Glomerular visceral epithelial cell (primary cell): ENCODE measurements around the gene SMPD1.
"Not testable (repeated sequence)": the region's sequence is repeated elsewhere in the genome, so short reads cannot be mapped to it uniquely, and the experiment has no call there.

ENCODE experiments used
- DNase-seq: peaks from one replicate; pipeline ENCODE4 v3.0.0-alpha.2; 2016; ENCODE audit errors: extremely low spot score

SMPD1 gene

DNA sequence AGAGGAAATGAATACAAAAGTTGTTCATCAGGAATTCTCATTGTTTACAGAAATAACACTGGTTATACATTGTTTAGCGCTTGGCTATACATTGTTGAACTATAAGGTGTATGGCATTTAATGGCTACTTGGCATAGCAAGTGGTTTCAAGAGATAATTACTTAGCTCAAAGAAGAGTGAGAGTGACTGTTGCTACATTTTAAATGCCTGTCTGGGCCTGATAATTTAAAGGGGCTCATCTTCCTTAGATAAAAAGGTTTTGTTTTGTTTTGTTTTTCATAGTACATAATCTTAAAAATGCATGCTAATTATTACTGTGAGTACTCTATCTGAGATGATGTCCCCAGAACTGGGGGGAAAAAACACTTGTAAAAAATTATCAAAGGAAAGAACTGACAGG is 1.5 kb upstream of the SMPD1 start:
- DNase-seq, result no peak

DNA sequence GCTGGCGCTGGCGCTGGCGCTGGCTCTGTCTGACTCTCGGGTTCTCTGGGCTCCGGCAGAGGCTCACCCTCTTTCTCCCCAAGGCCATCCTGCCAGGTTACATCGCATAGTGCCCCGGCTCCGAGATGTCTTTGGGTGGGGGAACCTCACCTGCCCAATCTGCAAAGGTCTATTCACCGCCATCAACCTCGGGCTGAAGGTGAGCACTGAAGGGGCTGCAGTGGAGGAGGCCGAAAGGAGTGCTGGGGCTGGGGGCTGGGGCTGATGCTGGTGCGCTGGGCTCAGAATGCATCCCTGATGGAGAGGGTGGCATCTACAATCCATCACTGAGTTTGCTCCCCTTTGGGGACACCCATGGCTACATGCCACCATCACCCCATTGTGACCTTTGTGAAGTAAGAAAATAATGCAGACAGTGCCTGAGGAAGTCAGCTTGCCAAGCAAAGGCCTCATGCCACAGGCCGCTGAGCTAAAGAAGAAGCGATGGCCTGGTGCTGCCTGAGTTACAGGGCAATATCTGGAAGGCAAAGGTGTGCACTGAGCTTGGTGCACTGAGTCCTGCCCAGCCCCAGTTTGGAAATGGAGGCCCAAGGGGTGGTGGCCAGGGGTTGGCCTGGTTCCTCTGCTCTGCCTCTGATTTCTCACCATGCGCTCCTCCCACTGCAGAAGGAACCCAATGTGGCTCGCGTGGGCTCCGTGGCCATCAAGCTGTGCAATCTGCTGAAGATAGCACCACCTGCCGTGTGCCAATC is 620 bp downstream of the SMPD1 start:
- DNase-seq, result no peak

DNA sequence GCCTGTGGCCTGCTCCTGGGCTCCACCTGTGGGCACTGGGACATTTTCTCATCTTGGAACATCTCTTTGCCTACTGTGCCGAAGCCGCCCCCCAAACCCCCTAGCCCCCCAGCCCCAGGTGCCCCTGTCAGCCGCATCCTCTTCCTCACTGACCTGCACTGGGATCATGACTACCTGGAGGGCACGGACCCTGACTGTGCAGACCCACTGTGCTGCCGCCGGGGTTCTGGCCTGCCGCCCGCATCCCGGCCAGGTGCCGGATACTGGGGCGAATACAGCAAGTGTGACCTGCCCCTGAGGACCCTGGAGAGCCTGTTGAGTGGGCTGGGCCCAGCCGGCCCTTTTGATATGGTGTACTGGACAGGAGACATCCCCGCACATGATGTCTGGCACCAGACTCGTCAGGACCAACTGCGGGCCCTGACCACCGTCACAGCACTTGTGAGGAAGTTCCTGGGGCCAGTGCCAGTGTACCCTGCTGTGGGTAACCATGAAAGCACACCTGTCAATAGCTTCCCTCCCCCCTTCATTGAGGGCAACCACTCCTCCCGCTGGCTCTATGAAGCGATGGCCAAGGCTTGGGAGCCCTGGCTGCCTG is 1.4 kb downstream of the SMPD1 start:
- DNase-seq, result no peak

DNA sequence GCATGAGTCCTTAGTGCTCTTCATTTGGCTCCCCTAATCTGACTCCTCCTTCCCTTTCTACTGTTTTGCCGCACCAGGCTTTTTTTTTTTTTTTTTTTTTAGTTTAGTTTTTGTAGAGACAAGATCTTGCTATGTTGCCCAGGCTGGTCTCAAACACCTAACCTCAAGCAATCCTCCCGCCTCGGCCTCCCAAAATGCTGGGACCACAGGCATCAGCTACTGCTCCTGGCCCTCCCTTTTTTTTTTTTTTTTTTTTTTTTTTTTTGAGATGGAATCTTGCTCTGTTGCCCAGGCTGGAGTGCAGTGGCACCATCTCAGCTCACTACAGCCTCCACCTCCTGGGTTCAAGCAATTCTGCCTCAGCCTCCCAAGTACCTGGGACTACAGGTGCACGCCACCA is 2.0 kb downstream of the SMPD1 start:
- not testable (repeated sequence) for DNase-seq

DNA sequence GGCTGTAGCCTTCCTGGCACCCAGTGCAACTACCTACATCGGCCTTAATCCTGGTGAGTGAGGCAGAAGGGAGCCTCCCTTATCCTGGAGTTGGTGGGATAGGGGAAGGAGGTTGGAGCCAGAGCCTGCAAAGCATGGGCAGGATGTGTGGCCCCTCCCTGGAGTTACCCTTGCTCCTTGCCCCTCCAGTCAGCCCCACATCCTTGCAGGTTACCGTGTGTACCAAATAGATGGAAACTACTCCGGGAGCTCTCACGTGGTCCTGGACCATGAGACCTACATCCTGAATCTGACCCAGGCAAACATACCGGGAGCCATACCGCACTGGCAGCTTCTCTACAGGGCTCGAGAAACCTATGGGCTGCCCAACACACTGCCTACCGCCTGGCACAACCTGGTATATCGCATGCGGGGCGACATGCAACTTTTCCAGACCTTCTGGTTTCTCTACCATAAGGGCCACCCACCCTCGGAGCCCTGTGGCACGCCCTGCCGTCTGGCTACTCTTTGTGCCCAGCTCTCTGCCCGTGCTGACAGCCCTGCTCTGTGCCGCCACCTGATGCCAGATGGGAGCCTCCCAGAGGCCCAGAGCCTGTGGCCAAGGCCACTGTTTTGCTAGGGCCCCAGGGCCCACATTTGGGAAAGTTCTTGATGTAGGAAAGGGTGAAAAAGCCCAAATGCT is 3.9 kb downstream of the SMPD1 start:
- no peak for DNase-seq

DNA sequence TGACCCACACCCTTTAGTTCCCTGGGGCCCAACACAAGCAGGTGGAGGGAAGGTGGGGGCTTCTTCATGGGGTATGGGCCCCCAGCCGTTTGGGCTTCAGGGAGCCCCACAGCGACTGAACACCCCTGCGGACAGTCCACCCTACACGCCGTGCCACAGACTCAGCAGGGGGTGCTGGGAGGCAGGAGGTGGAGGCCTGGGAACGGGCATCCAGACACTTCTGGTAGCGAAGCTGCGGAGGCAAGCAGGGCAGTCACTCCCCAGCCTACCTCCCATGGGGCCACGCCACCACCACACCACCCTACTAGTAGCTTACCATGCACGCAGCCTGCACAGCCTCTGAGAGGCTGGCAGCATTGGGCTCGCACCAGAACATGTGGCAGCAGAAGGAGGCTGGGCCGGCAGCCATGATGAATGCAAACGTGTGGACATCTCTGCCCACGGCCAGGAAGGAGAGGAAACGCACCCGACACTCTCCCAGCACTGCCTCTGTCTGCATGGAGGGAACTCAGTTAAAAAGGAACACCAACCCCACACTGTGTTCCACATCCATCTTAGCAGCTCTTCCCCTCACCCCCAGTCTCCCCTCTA is 5.3 kb downstream of the SMPD1 start:
- no peak for DNase-seq

DNA sequence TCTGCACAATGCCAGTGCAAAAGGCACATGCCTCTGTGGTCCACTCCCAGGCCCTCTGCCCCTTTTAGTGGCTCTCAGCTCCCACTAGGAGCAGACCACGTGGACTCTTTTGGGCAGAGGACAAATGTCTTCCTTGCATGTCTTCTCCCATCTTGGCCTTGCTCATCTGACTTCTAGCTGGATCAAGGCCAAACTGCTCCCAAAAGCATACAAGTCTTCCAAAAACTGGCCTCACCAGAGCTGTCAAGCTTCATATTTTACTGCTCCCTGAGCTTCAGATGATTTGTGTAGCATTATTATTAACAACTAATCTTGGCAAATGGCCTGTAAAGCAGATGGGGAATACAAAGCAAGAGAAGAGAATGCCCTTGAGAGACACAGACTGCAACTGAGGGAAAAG is 6.9 kb downstream of the SMPD1 start:
- DNase-seq, result no peak

DNA sequence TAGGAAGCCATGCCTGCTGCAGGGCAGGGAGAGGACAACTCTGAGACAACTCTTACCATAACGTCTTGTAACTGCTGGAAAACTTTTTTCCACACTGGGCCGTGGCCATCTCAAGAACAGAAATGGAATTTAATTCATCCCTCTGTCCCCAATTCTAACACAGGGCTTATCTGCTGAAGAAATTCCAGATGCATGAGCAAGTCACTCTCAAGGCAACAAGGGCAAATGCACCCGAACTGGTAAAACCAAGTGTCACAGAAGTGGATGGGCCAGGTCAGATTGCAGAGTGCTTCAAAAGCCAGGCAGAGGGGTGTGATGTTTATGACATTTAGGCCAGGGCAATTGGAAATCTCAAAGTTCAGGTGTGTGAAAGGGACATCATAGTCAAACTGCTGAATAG is 7.4 kb downstream of the SMPD1 start:
- DNase-seq, result no peak

DNA sequence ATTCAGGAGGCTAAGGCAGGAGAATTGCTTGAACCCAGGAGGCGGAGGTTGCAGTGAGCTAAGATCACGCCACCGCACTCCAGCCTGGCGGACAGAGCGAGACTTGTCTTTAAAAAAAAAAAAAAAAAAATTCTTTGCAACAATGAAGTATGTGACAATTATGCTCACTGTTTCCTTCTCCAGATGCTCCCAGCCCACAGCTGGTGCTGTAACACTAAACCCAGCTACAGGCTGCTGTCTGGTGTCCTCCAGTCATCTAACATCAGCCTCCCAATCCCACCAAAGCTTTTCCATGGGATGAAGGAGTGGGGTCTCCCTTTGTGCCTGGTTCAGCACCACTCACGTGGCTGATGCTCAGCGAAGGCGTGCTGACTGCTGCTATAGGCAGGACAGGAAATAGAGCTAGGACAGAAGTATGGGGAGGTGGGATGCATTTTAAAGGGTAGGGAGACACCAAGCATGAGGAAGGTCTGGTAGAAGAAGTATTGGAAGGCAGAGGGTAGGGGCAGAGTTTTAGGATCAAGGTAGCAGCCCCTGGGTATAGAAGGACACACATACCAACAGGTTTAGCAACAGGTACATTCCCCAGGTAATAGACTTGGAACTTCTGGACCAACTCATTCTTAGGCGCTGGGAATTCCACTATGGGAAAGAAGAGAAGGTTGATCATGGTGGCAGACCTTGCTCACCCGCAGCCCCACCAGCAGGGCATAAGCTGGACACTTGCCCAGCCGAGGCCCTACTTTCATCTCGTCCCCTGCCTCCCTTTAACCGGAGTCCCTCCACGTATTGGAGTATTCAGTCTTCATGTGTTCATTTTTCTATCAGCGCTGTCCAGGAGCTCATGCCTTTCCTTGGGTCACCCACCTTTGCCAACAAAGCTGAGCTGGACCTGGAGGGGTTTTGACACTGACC is 10.4 kb downstream of the SMPD1 start:
- DNase-seq, result no peak

DNA sequence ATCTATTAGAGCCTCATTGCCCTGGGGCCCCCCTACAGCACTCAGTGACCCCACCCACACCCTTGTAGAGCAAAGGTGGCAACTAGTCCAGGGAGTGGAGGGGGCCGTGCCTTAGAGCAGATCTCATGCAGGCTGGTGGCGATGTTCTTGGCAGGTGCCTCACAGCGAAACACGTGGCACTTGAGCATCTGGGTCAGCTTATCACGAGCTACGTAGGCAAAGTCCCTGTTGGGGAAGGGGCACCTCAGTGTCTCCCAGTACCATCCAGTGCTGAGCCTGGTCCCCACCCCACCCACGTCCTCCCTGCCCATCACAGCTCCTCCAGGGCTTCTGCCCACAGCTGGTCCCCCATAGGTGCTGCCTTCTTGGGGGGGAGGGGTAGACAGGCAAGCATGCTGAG is 11.2 kb downstream of the SMPD1 start:
- DNase-seq, result no peak

DNA sequence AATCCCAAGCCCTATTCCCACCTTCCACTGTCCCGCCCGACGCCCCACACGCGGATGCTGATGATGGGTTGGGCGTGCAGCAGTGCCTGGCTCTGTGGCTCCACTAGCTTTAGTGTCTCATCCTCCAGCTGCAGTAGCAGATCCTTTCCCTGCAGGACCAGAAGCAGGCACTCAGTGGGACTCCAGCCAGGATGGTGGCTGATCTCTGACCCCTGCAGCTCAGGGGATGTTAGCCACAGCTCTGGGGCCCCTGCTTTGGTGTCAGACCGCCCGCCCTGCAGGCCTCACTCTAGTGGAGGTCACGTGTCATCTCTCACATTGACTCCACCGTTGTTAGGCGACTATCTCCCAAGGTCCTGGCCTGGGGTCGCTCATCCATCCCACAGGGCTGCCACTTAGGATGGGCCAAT is 11.8 kb downstream of the SMPD1 start:
- DNase-seq, result no peak

DNA sequence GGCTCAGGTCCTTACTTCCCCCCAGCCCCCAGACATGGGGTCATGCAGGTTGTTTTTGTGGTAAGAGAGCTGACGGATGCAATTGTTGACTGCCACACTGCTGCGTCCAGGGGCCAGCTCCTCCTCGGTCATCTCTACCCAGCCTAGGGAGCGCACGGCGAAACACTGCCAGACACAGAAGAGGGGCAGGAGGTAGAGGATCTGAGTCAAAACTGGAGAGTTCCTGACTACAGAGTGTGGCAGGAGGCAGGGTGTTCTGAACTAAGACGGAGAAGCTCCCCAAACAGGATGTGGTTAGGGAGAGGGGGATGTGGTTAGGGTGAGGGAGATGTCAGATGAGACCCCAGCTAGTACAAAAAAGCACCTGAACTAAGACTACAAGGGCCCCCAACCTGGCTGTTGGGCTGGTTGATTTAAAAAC is 12.3 kb downstream of the SMPD1 start:
- DNase-seq, result peak; percentile 37

DNA sequence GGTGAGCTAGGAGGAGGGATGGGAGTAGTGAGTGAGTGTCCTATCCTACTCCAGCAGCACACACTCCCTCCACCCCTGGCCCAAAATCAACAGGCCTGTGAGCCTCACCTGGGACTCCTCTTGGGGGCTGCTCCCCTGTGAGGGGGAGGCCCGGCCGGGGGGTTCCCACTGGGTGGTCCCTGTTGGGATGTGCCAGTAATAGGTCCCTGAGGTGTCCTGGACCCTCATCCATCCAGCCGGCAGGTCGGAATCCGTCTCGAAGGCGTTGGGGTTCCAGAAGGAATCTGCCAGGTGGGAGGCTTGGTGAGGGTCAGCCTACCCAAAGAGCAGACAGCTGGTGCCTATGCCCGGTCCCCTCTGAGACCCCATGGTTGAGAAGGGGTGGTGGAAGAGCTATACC is 13.3 kb downstream of the SMPD1 start:
- no peak for DNase-seq

DNA sequence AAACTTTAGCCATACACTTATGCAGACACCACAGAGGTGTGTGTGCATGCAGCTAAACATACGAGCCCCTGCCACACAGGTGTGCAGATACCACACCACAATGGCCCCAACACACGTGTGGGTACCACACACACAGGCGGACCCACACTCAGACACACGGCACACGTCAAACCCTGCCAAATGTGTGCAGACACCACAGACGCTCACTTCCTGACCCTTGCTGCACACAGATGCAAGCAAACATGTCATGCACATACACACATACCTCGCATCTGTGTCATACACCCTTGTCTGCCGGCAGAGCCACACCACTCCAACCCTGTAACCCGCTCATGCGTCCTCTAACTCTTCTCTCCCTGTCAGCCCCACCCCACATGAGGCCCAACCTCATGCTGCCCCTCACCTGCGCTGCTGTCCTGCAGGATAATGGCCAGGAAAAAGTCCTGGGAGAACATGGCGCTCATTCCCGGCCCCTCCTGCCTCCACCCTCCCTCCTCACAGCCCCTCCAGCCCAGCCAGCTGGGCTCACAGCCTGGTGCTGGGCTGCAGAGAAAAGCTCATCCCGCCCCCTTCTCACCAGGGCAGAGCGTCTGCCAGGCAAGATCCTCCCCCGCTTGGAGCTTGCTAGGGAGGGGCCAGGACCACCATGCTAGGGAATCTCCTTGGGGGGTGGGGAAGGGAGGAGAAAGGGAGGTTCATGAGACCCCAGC is 14.2 kb downstream of the SMPD1 start:
- DNase-seq, result peak; percentile 38

DNA sequence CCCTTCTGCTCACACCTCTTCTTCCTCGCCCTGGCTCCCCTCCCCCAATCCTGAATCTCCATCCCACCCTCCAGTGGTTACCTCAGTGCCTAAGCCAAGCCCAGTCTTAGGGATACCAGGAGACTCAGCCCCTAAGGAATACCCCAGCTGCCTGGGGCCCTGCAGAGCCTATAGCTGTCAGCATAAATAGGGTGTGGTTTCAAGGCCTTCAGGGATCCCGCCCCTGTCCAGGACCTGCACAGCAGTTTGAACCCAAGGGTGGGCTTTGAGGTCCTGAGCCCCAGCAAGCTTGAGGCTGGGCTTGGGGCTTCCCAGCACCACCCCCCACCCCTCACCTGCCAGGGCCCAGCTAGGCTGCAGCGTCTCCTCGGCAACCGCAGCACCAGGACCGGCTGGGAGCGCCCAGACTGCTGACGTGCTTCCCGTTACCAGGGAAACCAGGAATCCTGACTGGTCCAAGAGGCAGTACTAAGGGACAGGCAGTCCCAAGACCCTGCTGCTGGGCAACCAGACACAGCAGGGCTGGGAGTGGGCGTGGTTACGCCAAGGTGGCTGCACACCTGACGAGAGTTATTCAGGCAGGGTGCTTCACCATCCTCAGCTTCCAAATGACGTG is 14.9 kb downstream of the SMPD1 start:
- DNase-seq, result no peak

DNA sequence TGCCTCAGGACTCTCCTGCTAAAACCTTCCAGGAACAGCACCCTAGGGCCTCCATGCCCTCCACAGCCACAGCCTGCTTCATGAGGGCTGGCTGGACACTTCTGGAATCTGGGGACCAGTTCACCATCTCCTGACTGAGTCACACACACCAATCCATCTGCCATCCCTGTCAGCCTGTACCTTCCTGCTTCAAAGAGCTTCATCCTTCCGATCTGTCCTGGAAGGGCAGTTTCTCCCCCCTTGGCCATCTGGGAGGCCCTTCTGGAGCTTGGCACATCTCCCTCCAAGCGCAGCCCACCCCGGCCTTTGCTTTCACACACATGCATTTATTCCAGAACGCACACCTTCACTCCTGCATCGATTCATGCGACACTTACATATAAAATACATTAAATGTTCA is 15.6 kb downstream of the SMPD1 start:
- DNase-seq, result no peak

DNA sequence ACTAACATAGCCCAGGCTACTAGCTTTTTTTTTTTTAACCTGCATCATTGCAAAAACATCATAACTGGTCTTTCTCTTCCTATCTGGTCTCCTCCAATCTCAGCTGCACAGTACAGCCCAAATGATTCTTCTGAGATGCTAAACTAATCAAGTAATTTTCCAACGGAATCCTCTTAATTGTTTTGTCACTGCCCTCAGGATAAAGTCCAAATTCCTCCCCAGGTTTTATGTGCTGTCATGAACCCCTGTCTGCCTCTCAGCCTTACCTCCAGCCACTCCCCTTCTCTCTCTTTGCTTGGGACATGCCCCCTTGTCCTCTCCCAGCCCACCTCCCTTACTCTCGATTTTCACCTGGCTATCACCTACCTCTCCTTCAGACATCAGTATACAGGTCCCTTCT is 16.1 kb downstream of the SMPD1 start:
- no peak for DNase-seq

DNA sequence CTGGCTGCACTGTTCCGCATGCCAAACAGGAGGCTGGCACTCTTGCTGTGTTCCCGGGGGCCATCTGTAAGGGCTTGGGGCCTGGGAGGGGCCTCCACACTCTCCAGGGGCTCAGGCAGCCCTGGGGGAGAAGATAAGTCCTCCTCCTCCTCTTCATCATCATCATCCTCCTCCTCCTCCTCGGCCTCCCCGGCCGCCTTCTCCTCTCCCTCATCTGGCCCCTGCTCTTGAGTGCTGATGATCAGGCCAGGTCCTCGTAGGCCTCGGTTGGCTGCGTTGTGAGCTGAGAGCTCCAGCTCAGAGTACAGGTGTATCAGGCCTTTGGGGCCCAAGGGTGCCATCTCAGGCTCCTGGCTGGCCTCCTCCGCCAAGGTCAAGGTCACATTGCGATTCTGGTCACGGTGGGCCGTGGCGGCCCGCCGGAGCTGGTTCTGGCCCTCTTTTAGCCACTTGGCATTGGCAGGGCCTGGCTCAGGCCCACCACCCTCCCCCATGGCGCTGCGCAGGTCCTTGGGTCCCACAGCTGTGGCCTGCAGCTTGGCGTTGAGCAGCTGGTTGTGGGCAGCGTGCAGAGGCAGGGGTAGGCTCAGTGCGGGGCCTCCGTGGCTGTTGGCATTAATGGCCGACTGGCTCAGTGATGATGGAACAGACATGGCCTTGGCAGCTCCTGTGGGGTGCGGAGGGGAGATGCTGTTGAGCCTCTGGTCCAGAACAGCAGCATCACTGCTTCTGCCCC is 20.6 kb downstream of the SMPD1 start:
- DNase-seq, result no peak

DNA sequence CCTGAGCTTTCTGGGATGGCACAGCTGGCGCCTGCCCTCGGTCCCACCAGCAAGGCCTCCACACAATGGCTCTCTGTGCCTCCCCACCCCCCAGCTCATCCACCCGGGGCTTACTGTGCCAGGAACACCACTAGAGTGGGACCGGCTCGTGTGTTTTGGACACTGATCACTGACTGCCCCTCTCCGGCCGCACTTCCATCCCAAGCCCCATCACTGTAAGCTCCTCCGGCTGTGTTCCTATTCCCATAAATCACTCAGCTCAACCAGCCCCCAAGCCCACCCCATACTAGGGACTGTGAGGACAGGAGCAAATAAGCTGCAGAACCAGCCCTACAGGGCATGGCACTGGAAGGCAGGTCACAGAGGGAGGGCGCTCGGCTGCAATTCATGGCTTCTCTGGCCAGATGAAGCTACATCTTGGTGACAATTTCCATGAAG is 21.3 kb downstream of the SMPD1 start:
- DNase-seq, result no peak

DNA sequence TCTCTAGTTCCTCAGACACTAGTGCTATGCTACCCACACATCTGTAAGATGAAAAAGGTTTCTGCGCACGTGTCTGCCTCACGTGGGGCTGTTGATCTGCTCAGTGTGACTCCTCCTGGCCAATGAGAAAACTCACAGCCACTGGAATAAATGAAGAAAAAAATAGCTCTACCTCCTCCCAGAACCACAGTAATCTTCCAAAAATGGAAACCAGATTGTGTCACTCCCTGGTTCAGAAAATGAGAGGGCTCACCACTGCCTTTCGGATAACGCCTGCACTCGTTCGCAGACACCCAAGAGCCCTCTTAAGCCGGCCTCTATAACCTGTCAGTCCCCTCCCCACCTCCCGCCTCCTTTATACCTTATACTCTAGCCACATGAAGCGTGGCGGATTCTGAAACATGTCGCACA is 23.5 kb downstream of the SMPD1 start:
- DNase-seq, result no peak
